ENCODE data around the gene RNASEH2C. TPM values are rescaled to one million over a fixed set of nuclear protein-coding genes. Genes with fewer than 3 reads are reported as not detected.

Gene RNASEH2C
- polyA plus RNA-seq, 1 donor (not counting 4 experiments of a cell fraction or from before 2014, with no cell fraction given): 18.5 TPM

- Histone ChIP-seq H2AFZ (ENCODE audit: control insufficient read depth, low read length) (no peak overlapping the region), H3K9ac (ENCODE audit: control insufficient read depth, extremely low read depth, insufficient read depth, low read length) (no peak overlapping the region), H3K4me1 (ENCODE audit: control insufficient read depth, extremely low read depth, insufficient read depth, low read length) (peaks cover 12% of the 10 kb centered on the region), H3K36me3 (ENCODE audit: control insufficient read depth in 2 of 2, extremely low read depth in 1 of 2, insufficient read depth in 2 of 2, low read length in 2 of 2) (peaks cover 35 to 46% of the 10 kb centered on the region in 2 experiments), H3K9me3 (ENCODE audit: control insufficient read depth, low read depth, low read length) (no peaks in the 10 kb centered on the region), H3K27me3 (ENCODE audit: control insufficient read depth, extremely low read depth, insufficient read depth, low read length) (no peaks in the 10 kb centered on the region), H3K79me2 (ENCODE audit: control insufficient read depth, insufficient read depth, low read length) (peaks cover 34% of the 10 kb centered on the region), H3K4me2 (ENCODE audit: control insufficient read depth, extremely low read depth, insufficient read depth, low read depth, low read length) (no peak overlapping the region), H3K4me3 (ENCODE audit: control insufficient read depth in 2 of 3, extremely low read depth in 1 of 3, insufficient read depth in 2 of 3, low read depth in 1 of 3, low read length in 3 of 3) (no peak overlapping the region), H3K9me1 (ENCODE audit: control insufficient read depth, extremely low read depth, insufficient read depth, low read length) (no peaks in the 10 kb centered on the region), H4K20me1 (ENCODE audit: control insufficient read depth, extremely low read depth, insufficient read depth, low read length) (peaks cover 4% of the 10 kb centered on the region), H3K27ac (ENCODE audit: control insufficient read depth, insufficient read depth, low read length) (no peak overlapping the region)
- FAIRE-seq: no peak
- dilution Hi-C loops (cut with MboI; ENCODE audit: extremely low pct_ligation_motif_present, low sequenced_read_pairs): no loop called here
- TF ChIP-seq EZH2 (IDR thresholded peaks at IDR 0.05; ENCODE audit: low read length) (no peak), CTCF (optimal IDR thresholded peaks at IDR 0.05 in 1 of 3, IDR thresholded peaks at IDR 0.05 in 1 of 3, conservative IDR thresholded peaks at IDR 0.05 in 1 of 3; ENCODE audit: extremely low read depth in 1 of 3, insufficient read depth in 2 of 3, low read length in 3 of 3) (no peak)
- DNase-seq (ENCODE audit: low read depth, low spot score): no peak
Observed at GRCh38 chr11:65717906-65718305, 2.7 kb downstream of the RNASEH2C start.

GRCh38 chr11:65716774-65717405 is 3.7 kb downstream of the RNASEH2C start:
- DNase-seq (ENCODE audit: low read depth, low spot score) (no peak), FAIRE-seq (no peak)
- Histone ChIP-seq H3K9me1 (ENCODE audit: control insufficient read depth, extremely low read depth, insufficient read depth, low read length) (no peaks in the 10 kb centered on the region), H4K20me1 (ENCODE audit: control insufficient read depth, extremely low read depth, insufficient read depth, low read length) (peaks cover 4% of the 10 kb centered on the region), H3K4me1 (ENCODE audit: control insufficient read depth, extremely low read depth, insufficient read depth, low read length) (peaks cover 16% of the 10 kb centered on the region), H3K36me3 (ENCODE audit: control insufficient read depth in 2 of 2, extremely low read depth in 1 of 2, insufficient read depth in 2 of 2, low read length in 2 of 2) (peaks cover 35 to 49% of the 10 kb centered on the region in 2 experiments), H3K9ac (ENCODE audit: control insufficient read depth, extremely low read depth, insufficient read depth, low read length) (no peak overlapping the region), H3K4me2 (ENCODE audit: control insufficient read depth, extremely low read depth, insufficient read depth, low read depth, low read length) (no peak overlapping the region), H3K79me2 (ENCODE audit: control insufficient read depth, insufficient read depth, low read length) (peaks cover 36% of the 10 kb centered on the region), H3K9me3 (ENCODE audit: control insufficient read depth, low read depth, low read length) (no peaks in the 10 kb centered on the region), H2AFZ (ENCODE audit: control insufficient read depth, low read length) (no peak overlapping the region), H3K4me3 (ENCODE audit: control insufficient read depth in 2 of 3, extremely low read depth in 1 of 3, insufficient read depth in 2 of 3, low read depth in 1 of 3, low read length in 3 of 3) (no peak overlapping the region), H3K27me3 (ENCODE audit: control insufficient read depth, extremely low read depth, insufficient read depth, low read length) (no peaks in the 10 kb centered on the region), H3K27ac (ENCODE audit: control insufficient read depth, insufficient read depth, low read length) (no peak overlapping the region)
- TF ChIP-seq EZH2 (IDR thresholded peaks at IDR 0.05; ENCODE audit: low read length) (no peak), CTCF (optimal IDR thresholded peaks at IDR 0.05 in 1 of 3, IDR thresholded peaks at IDR 0.05 in 1 of 3, conservative IDR thresholded peaks at IDR 0.05 in 1 of 3; ENCODE audit: extremely low read depth in 1 of 3, insufficient read depth in 2 of 3, low read length in 3 of 3) (no peak)
- dilution Hi-C loops (cut with MboI; ENCODE audit: extremely low pct_ligation_motif_present, low sequenced_read_pairs): no loop called here

All from keratinocyte (primary cell).